DOHH2 (cell line): ENCODE measurements around the gene BASP1.

Source experiments
- H3F3A ChIP-seq: fragments of 200-600 bp; sonication (generic), shearing (Covaris generic); 2 replicates; pipeline ENCODE4 v1.6.0; 2016; ENCODE audit warnings: antibody characterized with exemption, mild to moderate bottlenecking; ENCODE audit not compliant: control insufficient read depth, insufficient read depth
- H3K27ac ChIP-seq: fragments of 200-600 bp; sonication (generic); 2 replicates; pipeline ENCODE4 v1.5.1; 2014; ENCODE audit warnings: low read depth, mild to moderate bottlenecking, low read length, moderate library complexity
- H3K27me3 ChIP-seq: fragments of 200-600 bp; sonication (generic); 2 replicates; pipeline ENCODE4 v1.6.1; 2014; ENCODE audit warnings: mild to moderate bottlenecking, low read length, mixed read lengths; ENCODE audit not compliant: control insufficient read depth
- H3K36me3 ChIP-seq: fragments of 200-600 bp; sonication (generic); 2 replicates; pipeline ENCODE4 v1.6.1; 2014; ENCODE audit warnings: mild to moderate bottlenecking, low read length, moderate library complexity, mixed read lengths; ENCODE audit not compliant: control insufficient read depth
- H3K4me1 ChIP-seq: fragments of 200-600 bp; sonication (generic); 2 replicates; pipeline ENCODE4 v1.6.1; 2014; ENCODE audit warnings: mild to moderate bottlenecking, low read length, mixed read lengths; ENCODE audit not compliant: control insufficient read depth
- H3K4me2 ChIP-seq: fragments of 200-600 bp; sonication (generic); 2 replicates; pipeline ENCODE4 v1.6.0; 2014; ENCODE audit warnings: mild to moderate bottlenecking, low read length, moderate library complexity
- H3K4me3 ChIP-seq: fragments of 200-600 bp; sonication (generic); 2 replicates; pipeline ENCODE4 v1.5.1; 2014; ENCODE audit warnings: mild to moderate bottlenecking, low read length, mixed read lengths
- H3K79me2 ChIP-seq: fragments of 200-600 bp; sonication (generic); 2 replicates; pipeline ENCODE4 v1.6.1; 2014; ENCODE audit warnings: mild to moderate bottlenecking, low read length, mixed read lengths; ENCODE audit not compliant: control insufficient read depth
- H3K9me2 ChIP-seq: fragments of 200-600 bp; sonication (generic); replicated peaks from 2 replicates; pipeline ENCODE4 v1.6.1; 2014; ENCODE audit warnings: mild to moderate bottlenecking, low read length, mixed read lengths; ENCODE audit not compliant: control insufficient read depth
- H3K9me3 ChIP-seq: fragments of 200-600 bp; sonication (generic); 2 replicates; pipeline ENCODE4 v1.6.1; 2014; ENCODE audit warnings: antibody characterized with exemption, low read length, mixed read lengths; ENCODE audit not compliant: control insufficient read depth, insufficient read depth
- H4K20me1 ChIP-seq: fragments of 200-600 bp; sonication (generic); 2 replicates; pipeline ENCODE4 v1.6.0; 2014; ENCODE audit warnings: low read depth, mild to moderate bottlenecking, antibody characterized with exemption, low read length, moderate library complexity; ENCODE audit not compliant: control insufficient read depth, insufficient read depth
- CTCF ChIP-seq: fragments of 200-600 bp; sonication (generic); IDR thresholded peaks from one replicate; pipeline ENCODE4 v1.5.1; 2014; ENCODE audit warnings: antibody characterized with exemption, mild to moderate bottlenecking, low read depth, low read length; ENCODE audit not compliant: poor library complexity, severe bottlenecking
- EZH2phosphoT487 ChIP-seq: fragments of 200-600 bp; sonication (generic); IDR thresholded peaks from 2 replicates; pipeline ENCODE4 v1.6.1; 2017; ENCODE audit warnings: borderline replicate concordance, mild to moderate bottlenecking, antibody characterized with exemption, low read length, moderate library complexity, mixed read lengths

The BASP1 gene

GRCh38 chr5:17196697-17197096, 20.7 kb upstream of the BASP1 start:
- Histone ChIP-seq H3K79me2 (no peaks in the 10 kb centered on the region), H3K27me3 (no peaks in the 10 kb centered on the region), H3K4me1 (no peaks in the 10 kb centered on the region), H4K20me1 (no peaks in the 10 kb centered on the region), H3K9me3 (0 out of 2 replicates have a peak, but pooled peaks cover 4% of the 10 kb centered on the region), H3K4me2 (no peak overlapping the region), H3K36me3 (no peaks in the 10 kb centered on the region), H3K9me2 (no peaks in the 10 kb centered on the region), H3F3A (no peaks in the 10 kb centered on the region), H3K27ac (no peak overlapping the region), H3K4me3 (no peak overlapping the region)
- TF ChIP-seq CTCF: no peak
- no peak for TF ChIP-seq EZH2phosphoT487

- no peak overlapping the region for H3K4me2 ChIP-seq
- TF ChIP-seq EZH2phosphoT487 (no peak), CTCF (peak; percentile 64)
These were observed 13.9 kb upstream of the BASP1 start for GRCh38 chr5:17203329-17204132.

GRCh38 chr5:17204133-17204489, 13.3 kb upstream of the BASP1 start:
- no peaks in the 10 kb centered on the region for H3F3A ChIP-seq
- no peak overlapping the region for H3K27ac ChIP-seq
- TF ChIP-seq CTCF (no peak), EZH2phosphoT487 (no peak)
- no peaks in the 10 kb centered on the region for H3K9me3 ChIP-seq
- H3K27me3 ChIP-seq: 0 out of 2 replicates have a peak, but pooled peaks cover 3% of the 10 kb centered on the region
- H3K4me1 ChIP-seq: no peaks in the 10 kb centered on the region
- no peaks in the 10 kb centered on the region for H4K20me1 ChIP-seq
- no peaks in the 10 kb centered on the region for H3K9me2 ChIP-seq
- H3K79me2 ChIP-seq: no peaks in the 10 kb centered on the region
- H3K4me2 ChIP-seq: no peak overlapping the region
- H3K4me3 ChIP-seq: no peak overlapping the region
- H3K36me3 ChIP-seq: no peaks in the 10 kb centered on the region

More at GRCh38 chr5:17203329-17204132, 13.9 kb upstream of the BASP1 start:
- no peak overlapping the region for H3K27ac ChIP-seq
- H3K79me2 ChIP-seq: no peaks in the 10 kb centered on the region
- no peaks in the 10 kb centered on the region for H3F3A ChIP-seq
- no peaks in the 10 kb centered on the region for H3K4me1 ChIP-seq
- no peaks in the 10 kb centered on the region for H3K36me3 ChIP-seq
- no peaks in the 10 kb centered on the region for H3K9me2 ChIP-seq
- no peaks in the 10 kb centered on the region for H4K20me1 ChIP-seq
- H3K4me3 ChIP-seq: no peak overlapping the region
- H3K9me3 ChIP-seq: no peaks in the 10 kb centered on the region
- 0 out of 2 replicates have a peak, but pooled peaks cover 3% of the 10 kb centered on the region for H3K27me3 ChIP-seq
